ENCODE data around the gene KCNH1. TPM values are rescaled to one million over a fixed set of nuclear protein-coding genes. Genes with fewer than 3 reads are reported as not detected.

Gene KCNH1
- total RNA-seq, 4 donors from 2014 or later: 0.29 to 0.67 (median 0.38) TPM

DNA sequence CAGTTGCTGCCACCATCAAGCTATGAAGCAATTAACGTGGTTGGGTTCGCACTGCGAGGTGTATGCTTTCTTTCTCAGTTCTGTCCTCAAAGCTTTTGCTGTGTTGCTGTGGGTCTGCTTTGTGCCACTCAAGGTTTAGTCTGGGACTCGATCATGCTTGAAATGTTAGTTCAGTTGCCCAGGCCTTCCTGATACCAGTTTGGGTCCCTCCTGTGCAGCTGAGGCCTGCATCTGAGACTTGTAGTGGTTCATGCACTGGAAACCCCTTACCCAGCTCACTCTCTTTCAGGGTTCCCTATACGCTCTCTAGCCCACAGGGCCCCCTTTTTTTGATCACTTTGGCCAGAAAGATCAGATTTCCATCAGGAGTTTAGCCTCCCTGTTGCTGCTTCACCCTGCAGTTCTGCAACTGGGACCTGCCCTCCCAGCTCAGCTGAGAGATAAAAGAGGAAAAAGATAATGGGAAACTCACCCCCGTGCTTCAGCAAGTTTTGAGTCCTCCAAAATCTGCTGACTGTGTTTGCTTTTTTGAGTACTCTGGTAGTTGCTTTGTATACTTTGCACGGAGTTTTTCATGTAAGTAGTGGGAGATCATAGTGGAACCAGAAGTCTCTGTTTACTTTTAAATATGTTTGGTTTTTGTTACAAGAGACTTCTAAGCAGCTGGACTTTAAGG is 488.2 kb downstream of the KCNH1 start:
- TF ChIP-seq, protein P1, sequence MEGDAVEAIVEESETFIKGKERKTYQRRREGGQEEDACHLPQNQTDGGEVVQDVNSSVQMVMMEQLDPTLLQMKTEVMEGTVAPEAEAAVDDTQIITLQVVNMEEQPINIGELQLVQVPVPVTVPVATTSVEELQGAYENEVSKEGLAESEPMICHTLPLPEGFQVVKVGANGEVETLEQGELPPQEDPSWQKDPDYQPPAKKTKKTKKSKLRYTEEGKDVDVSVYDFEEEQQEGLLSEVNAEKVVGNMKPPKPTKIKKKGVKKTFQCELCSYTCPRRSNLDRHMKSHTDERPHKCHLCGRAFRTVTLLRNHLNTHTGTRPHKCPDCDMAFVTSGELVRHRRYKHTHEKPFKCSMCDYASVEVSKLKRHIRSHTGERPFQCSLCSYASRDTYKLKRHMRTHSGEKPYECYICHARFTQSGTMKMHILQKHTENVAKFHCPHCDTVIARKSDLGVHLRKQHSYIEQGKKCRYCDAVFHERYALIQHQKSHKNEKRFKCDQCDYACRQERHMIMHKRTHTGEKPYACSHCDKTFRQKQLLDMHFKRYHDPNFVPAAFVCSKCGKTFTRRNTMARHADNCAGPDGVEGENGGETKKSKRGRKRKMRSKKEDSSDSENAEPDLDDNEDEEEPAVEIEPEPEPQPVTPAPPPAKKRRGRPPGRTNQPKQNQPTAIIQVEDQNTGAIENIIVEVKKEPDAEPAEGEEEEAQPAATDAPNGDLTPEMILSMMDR (IDR thresholded peaks at IDR 0.05 in 4 of 5, conservative IDR thresholded peaks at IDR 0.05 in 1 of 5): no peak
- no peak for TF ChIP-seq POLR2A (IDR thresholded peaks at IDR 0.05)
- in situ Hi-C loops (cut with MboI; ENCODE audit: low sequenced_read_pairs in 4 of 4): no loop called here
- no peaks in the 10 kb centered on the region for H3K4me1 ChIP-seq
- no peaks in the 10 kb centered on the region for H3K36me3 ChIP-seq
- intact Hi-C loops (cut with DNase I; ENCODE audit: low total_unique reads): no loop called here
- no peak for DNase-seq
- H3K4me3 ChIP-seq: no peak overlapping the region
- H3K27ac ChIP-seq: no peak overlapping the region
- no peak for ATAC-seq
- no peaks in the 10 kb centered on the region for H3K9me3 ChIP-seq
- H3K27me3 ChIP-seq: no peaks in the 10 kb centered on the region

DNA sequence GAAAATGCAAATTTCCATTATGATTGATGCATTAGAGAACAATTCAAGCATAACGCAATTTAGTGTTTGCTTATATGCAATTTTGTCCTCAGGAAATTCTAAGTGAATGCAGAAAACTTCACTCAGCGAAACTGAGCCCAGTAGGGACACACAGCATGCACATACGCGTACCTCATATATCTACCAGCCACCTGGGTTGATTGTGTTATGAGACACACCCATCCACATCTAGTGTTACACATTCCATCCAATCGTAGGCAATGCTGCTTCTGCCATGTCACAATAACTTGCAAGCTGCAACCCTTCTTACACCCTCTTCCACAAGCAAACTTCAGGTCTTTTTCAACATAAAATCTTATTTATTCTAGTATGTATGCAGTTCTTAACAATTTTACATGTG is 492.4 kb downstream of the KCNH1 start:
- in situ Hi-C loops (cut with MboI; ENCODE audit: low sequenced_read_pairs in 4 of 4): no loop called here
- Histone ChIP-seq H3K9me3 (no peaks in the 10 kb centered on the region), H3K36me3 (no peaks in the 10 kb centered on the region), H3K4me1 (no peaks in the 10 kb centered on the region), H3K4me3 (no peak overlapping the region), H3K27ac (no peak overlapping the region), H3K27me3 (no peaks in the 10 kb centered on the region)
- DNase-seq (no peak), ATAC-seq (no peak)
- no peak for TF ChIP-seq POLR2A (IDR thresholded peaks at IDR 0.05)
- TF ChIP-seq, protein P1 (IDR thresholded peaks at IDR 0.05 in 4 of 5, conservative IDR thresholded peaks at IDR 0.05 in 1 of 5): no peak
- intact Hi-C loops (cut with DNase I; ENCODE audit: low total_unique reads): no loop called here

DNA sequence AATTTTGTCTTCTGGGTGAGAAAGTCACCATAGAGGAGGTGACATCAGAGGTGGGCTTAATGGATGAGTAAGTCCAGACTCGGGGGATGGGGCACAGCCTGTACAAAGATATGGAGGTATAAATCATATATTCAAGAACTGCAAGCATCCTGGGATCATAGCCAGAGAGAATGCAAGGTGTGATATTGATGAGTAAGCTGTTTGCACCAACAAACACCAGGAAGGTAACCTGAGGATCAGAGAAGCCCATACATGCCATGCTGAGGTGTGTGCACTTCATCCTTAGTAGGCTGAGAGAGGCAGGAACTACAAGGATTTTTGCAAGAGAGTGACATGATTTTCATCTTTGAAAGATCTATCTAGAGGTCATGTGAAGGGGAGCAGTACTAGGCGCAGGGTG is 498.8 kb downstream of the KCNH1 start:
- intact Hi-C loops (cut with DNase I; ENCODE audit: low total_unique reads) (no loop called here), in situ Hi-C loops (cut with MboI; ENCODE audit: low sequenced_read_pairs in 4 of 4) (no loop called here)
- Histone ChIP-seq H3K4me3 (no peak overlapping the region), H3K36me3 (no peaks in the 10 kb centered on the region), H3K4me1 (no peaks in the 10 kb centered on the region), H3K27me3 (no peaks in the 10 kb centered on the region), H3K9me3 (no peaks in the 10 kb centered on the region), H3K27ac (no peak overlapping the region)
- DNase-seq (no peak), ATAC-seq (no peak)
- TF ChIP-seq, protein P1 (IDR thresholded peaks at IDR 0.05 in 4 of 5, conservative IDR thresholded peaks at IDR 0.05 in 1 of 5): no peak
- TF ChIP-seq POLR2A (IDR thresholded peaks at IDR 0.05): no peak

DNA sequence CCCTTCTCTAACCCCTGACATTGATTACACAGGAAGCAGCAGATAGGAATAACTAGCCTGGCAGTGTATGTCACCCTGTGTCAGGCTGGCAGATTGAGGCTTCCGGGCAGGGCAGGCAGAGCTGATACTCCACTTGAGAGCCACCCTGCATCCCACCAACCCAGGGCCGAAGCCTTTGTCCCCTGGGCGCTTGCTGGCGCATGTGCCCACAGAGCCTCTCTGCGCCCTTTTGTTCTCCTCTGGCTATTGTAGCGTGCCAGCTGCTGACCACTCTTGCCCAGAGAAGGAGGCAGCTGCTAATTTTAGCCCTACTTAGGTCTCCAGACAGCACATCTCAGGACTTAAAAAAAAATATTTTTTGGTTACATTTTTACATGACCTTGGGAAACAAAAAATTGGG is 500.3 kb downstream of the KCNH1 start:
- no peaks in the 10 kb centered on the region for H3K36me3 ChIP-seq
- no peak for ATAC-seq
- no peak for DNase-seq
- H3K4me3 ChIP-seq: no peak overlapping the region
- H3K9me3 ChIP-seq: no peaks in the 10 kb centered on the region
- H3K27me3 ChIP-seq: no peaks in the 10 kb centered on the region
- intact Hi-C loops (cut with DNase I; ENCODE audit: low total_unique reads): no loop called here
- in situ Hi-C loops (cut with MboI; ENCODE audit: low sequenced_read_pairs in 4 of 4): no loop called here
- no peak overlapping the region for H3K27ac ChIP-seq
- no peaks in the 10 kb centered on the region for H3K4me1 ChIP-seq
- TF ChIP-seq, protein P1 (IDR thresholded peaks at IDR 0.05 in 4 of 5, conservative IDR thresholded peaks at IDR 0.05 in 1 of 5): no peak
- no peak for TF ChIP-seq POLR2A (IDR thresholded peaks at IDR 0.05)

DNA sequence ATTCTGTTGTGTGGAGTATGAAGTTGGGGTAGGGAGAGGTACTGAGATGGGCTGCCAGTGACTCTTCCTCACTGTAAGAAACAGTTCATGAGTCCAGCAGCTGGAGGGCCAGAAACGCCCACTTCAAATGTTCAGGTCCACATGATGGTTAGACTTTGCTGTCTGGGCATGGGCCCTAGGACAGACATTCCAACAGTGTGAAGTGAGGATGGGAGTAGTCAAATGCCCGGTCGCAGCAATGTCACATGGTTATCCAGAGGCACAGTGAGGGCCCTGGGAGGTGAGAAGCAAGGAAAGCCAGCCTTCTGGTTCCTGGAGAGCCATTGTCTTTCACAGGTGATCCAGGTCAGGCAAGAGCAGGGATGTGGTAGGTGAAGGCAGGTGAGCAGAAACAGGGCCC is 500.8 kb downstream of the KCNH1 start:
- in situ Hi-C loops (cut with MboI; ENCODE audit: low sequenced_read_pairs in 4 of 4) (no loop called here), intact Hi-C loops (cut with DNase I; ENCODE audit: low total_unique reads) (no loop called here)
- ATAC-seq: no peak
- H3K4me1 ChIP-seq: no peaks in the 10 kb centered on the region
- no peaks in the 10 kb centered on the region for H3K36me3 ChIP-seq
- no peak overlapping the region for H3K27ac ChIP-seq
- TF ChIP-seq, protein P1 (IDR thresholded peaks at IDR 0.05 in 4 of 5, conservative IDR thresholded peaks at IDR 0.05 in 1 of 5): no peak
- no peak for TF ChIP-seq POLR2A (IDR thresholded peaks at IDR 0.05)
- H3K27me3 ChIP-seq: no peaks in the 10 kb centered on the region
- no peak overlapping the region for H3K4me3 ChIP-seq
- DNase-seq: no peak
- no peaks in the 10 kb centered on the region for H3K9me3 ChIP-seq
